Measurements from ENCODE around the gene ADISSP.

ADISSP gene

GRCh38 chr20:3714092-3714491 is 53.5 kb downstream of the ADISSP start:
- DNase-seq (ENCODE audit: low read depth) = no peak

- DNase-seq (ENCODE audit: low read depth) = no peak
Measured at GRCh38 chr20:3712279-3712873, 55.2 kb downstream of the ADISSP start, which contains the start of gene SIGLEC1. Gene SIGLEC1 (minus strand): TSS chr20:3712600. CDS start chr20:3707128, 5,472 bp downstream.

GRCh38 chr20:3711484-3711941 is 56.0 kb downstream of the ADISSP start:
- DNase-seq (ENCODE audit: low read depth) = no peak

- peak; percentile 59 for DNase-seq (ENCODE audit: low read depth)
Measured at GRCh38 chr20:3710703-3711483, 56.7 kb downstream of the ADISSP start.

DNA sequence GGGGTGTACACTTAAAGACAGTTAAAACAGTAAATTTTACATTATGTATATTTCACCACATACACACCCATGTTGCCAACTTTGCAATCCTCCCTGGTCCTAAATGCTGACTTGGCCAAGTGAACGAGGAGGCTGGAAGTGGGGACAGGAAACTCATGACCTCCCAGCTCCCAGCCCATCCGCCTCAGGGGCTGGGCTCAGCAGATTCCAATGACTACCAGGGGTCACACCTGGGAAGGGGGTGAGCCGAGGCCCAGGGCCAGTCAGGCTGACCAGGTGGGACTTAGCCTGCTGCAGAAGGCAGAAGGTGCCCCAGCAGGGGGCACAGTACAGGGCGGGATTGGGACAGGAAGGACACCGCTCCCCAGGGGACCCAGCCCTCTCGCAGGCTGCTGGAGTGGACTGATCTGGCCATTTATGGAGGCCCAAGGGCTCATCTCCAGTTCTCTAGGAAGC is 57.5 kb downstream of the ADISSP start:
- DNase-seq (ENCODE audit: low read depth) = no peak

DNA sequence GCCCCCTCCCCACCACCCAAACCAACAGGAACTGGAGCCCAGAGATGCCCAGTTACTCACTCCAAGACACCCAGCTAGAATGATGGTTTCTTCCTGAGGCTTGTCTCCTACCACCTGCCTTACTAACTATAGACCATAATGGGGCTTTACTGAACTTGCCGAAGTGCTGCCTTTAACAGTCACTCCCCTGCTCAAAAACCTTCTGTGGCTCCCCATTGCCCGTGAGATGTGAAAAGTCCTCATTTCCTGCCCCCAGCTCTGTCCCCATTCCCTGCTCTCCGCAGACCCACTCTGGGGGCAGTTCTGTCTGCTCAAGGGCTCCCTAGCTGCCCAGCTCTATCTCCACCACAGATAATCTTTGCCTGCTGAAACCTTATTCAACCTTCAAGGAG is 60.0 kb downstream of the ADISSP start:
- no peak for DNase-seq (ENCODE audit: low read depth)

GRCh38 chr20:3706774-3707507 is 60.6 kb downstream of the ADISSP start:
- peak; percentile 73 for DNase-seq (ENCODE audit: low read depth)

DNA sequence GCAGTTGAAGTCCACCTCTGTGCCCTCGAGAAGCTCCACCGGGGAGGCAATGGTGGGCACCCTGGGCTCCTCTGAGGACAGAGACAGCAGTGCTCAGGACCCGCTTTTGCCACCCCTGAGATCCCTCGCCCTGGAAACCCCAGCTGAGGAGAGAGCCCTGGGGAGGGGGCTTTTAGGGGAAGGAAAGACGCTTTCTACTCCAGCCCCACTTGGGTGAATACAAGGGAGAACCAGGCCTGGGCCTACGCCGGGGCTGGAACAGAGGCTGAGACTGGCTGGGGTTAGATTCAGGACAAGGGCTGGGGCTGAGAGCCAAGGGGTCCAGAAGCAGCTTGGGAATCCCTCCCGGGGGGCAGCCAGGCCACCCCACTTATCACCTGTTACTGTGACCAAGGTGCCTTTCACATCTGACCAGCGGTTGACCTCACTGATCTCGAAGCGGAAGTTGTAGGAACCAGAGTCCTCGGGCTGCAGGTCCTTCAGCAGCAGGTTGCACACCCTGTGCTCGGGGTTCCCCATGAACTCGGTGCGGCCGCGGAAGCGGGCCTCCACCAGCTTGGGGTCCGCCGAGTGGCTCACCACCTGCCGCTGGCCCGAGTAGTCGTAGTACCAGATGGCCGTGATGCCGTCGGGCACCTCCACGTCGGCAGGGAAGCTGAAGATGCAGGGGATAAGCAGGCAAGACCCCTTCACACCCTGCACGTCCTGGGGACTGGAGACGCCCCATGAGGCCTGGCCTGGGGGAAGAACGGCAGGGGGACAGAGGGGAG is 61.4 kb downstream of the ADISSP start:
- no peak for DNase-seq (ENCODE audit: low read depth)

DNA sequence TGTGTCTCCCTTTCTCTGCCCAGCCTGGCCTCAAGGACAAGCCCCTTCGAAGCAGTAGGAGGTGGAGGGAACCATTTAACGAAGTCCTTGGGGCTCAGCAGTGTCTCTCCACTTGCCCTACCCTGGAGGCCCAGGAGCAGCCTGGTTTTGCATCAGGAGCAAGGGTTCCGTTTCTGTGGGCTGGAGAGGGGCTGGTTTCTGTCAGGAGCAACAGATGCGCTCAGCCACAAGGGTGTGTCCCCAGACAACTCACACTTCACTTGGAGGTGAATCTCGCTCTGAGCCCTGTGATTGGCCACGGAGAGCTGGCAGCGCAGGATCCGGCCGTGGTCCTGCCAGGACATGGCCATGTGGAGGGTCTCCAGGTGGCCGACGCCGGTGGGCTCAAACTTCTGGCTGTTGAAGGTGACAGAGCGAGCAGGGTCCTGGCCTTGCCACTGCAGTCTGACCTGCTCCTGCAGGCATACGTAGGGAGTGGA is 62.0 kb downstream of the ADISSP start:
- no peak for DNase-seq (ENCODE audit: low read depth)

- no peak for DNase-seq (ENCODE audit: low read depth)
Measured at GRCh38 chr20:3704087-3704486, 63.5 kb downstream of the ADISSP start.
